ENCODE data around the gene CPA4. TPM values are rescaled to one million over a fixed set of nuclear protein-coding genes. Genes with fewer than 3 reads are reported as not detected.

Gene CPA4
- total and polyA plus RNA-seq, 2 of the 13 experiments (the other 11 are each of a cell fraction or from before 2014, with no cell fraction given) = 0.20 to 0.22 TPM

GRCh38 chr7:130305433-130306042, 12.6 kb downstream of the CPA4 start (continued):
- TF ChIP-seq MTF2 (CRISPR knock-in tag; IDR thresholded peaks at IDR 0.05; ENCODE audit: borderline replicate concordance) (no peak), NCOA5 (CRISPR knock-in tag; IDR thresholded peaks at IDR 0.05) (no peak), HHEX (CRISPR knock-in tag; IDR thresholded peaks at IDR 0.05) (no peak), CREBL2 (CRISPR knock-in tag; IDR thresholded peaks at IDR 0.05; ENCODE audit: borderline replicate concordance) (no peak), ZFP36L2 (CRISPR knock-in tag; IDR thresholded peaks at IDR 0.05) (no peak)

GRCh38 chr7:130309986-130310385, 17.0 kb downstream of the CPA4 start:
- TF ChIP-seq ZNF34 (CRISPR knock-in tag; IDR thresholded peaks at IDR 0.05; ENCODE audit: borderline replicate concordance) (no peak), ZNF891 (CRISPR knock-in tag; IDR thresholded peaks at IDR 0.05) (no peak), PCBP2 (optimal IDR thresholded peaks at IDR 0.05; ENCODE audit: low read depth, low read length, poor library complexity, severe bottlenecking) (no peak), ZNF382 (CRISPR knock-in tag; IDR thresholded peaks at IDR 0.05; ENCODE audit: borderline replicate concordance) (no peak), SMYD3 (CRISPR knock-in tag; IDR thresholded peaks at IDR 0.05) (no peak), BHLHE40 (IDR thresholded peaks at IDR 0.05; ENCODE audit: low read length) (no peak), SRF (IDR thresholded peaks at IDR 0.05; ENCODE audit: low read depth, low read length) (no peak), CBFB (CRISPR knock-in tag; IDR thresholded peaks at IDR 0.05) (no peak), ZNF333 (CRISPR knock-in tag; IDR thresholded peaks at IDR 0.05; ENCODE audit: borderline replicate concordance) (no peak), PHF21A (CRISPR knock-in tag; IDR thresholded peaks at IDR 0.05) (no peak), FOXO4 (CRISPR knock-in tag; conservative IDR thresholded peaks at IDR 0.05) (no peak)
- ATAC-seq (no peak), FAIRE-seq (no peak), DNase-seq (ENCODE audit: low spot score) (no peak)
- no peak overlapping the region for H3K9ac ChIP-seq (ENCODE audit: insufficient read depth, low read depth, low read length)
- no peaks in the 10 kb centered on the region for H3K36me3 ChIP-seq (replicated peaks in 1 of 2; ENCODE audit: control insufficient read depth in 1 of 2, insufficient read depth in 2 of 2, low read length in 2 of 2)
- H3K79me2 ChIP-seq (ENCODE audit: insufficient read depth, low read length) = no peaks in the 10 kb centered on the region
- H3K27ac ChIP-seq (ENCODE audit: extremely low read length, insufficient read depth, low read length) = no peak overlapping the region
- ChIA-PET CTCF (ENCODE audit: low intra/inter-chr PET ratio, low total read pairs) (no interaction called here), POLR2A (no interaction called here)
- H3K4me2 ChIP-seq (ENCODE audit: low read depth, low read length) = no peak overlapping the region
- in situ Hi-C loops (cut with HindIII; ENCODE audit: extremely low pct_ligation_motif_present, low pct_unique_long_range_greater_than_20kb) = no loop called here
- no peaks in the 10 kb centered on the region for H4K20me1 ChIP-seq (ENCODE audit: insufficient read depth, low read length)
- peaks cover 1 to 20% of the 10 kb centered on the region in 2 experiments for H3K27me3 ChIP-seq (ENCODE audit: control insufficient read depth in 1 of 2, insufficient read depth in 2 of 2, low read length in 2 of 2)
- no peaks in the 10 kb centered on the region for H3K9me3 ChIP-seq (ENCODE audit: low read length)
- no peak overlapping the region for H3K4me3 ChIP-seq (replicated peaks in 1 of 3; ENCODE audit: insufficient read depth in 1 of 3, low read depth in 2 of 3, low read length in 3 of 3)
- intact Hi-C loops (cut with micrococcal nuclease; ENCODE audit: unreplicated experiment) = no loop called here
- 22% methylated on average over 6 of the region's 6 CpGs for whole genome bisulfite sequencing (ENCODE audit: low lambda C conversion rate)
- BruUV-seq (replicated peaks) = no TSS peak
- no peaks in the 10 kb centered on the region for H3K4me1 ChIP-seq (ENCODE audit: insufficient read depth, low read length)
- no peak overlapping the region for H2AFZ ChIP-seq (ENCODE audit: low read length)
